AG04450 (cell line): ENCODE data around the gene GAS7. TPM values are rescaled to one million over a fixed set of nuclear protein-coding genes. Genes with fewer than 3 reads are reported as not detected.

ENCODE experiments used
- CTCF ChIA-PET: fragments of 300-600, 350-600 bp; formaldehyde crosslinking; extraction: SDS; loops from one replicate; lab custom pipeline; 2022; ENCODE audit warnings: antibody characterized with exemption, inconsistent platforms; lab: Charles Lee
- POLR2A ChIA-PET: fragments of 350-600 bp; formaldehyde crosslinking; extraction: SDS; loops from one replicate; lab custom pipeline; 2021; ENCODE audit warnings: antibody characterized with exemption, inconsistent platforms; lab: Yijun Ruan, JAX
- DNase-seq: peaks from one replicate; pipeline ENCODE4 v3.0.0-alpha.2; 2011; ENCODE audit warnings: low read depth, low spot score
- H3K27ac ChIP-seq: one replicate; pipeline ENCODE4 v1.5.1; 2012; ENCODE audit warnings: low read depth, low read length, control low read depth
- H3K27me3 ChIP-seq: one replicate; pipeline ENCODE4 v1.6.0; 2012; ENCODE audit warnings: low read length; ENCODE audit not compliant: control insufficient read depth, insufficient read depth
- H3K4me3 ChIP-seq: 2 replicates; pipeline ENCODE4 v1.5.1; 2011; ENCODE audit warnings: mild to moderate bottlenecking, low read depth, low read length, control low read depth
- H3K9me3 ChIP-seq: 2 replicates; pipeline ENCODE4 v1.5.1; 2012; ENCODE audit warnings: low read length; ENCODE audit not compliant: control insufficient read depth, insufficient read depth
- polyA plus RNA-seq: library from polyadenylated mRNA; depleted of rRNA; stranded (reverse); fragments of >200 nt; gene quantifications from 2 replicates; pipeline ENCODE4 v1.2.3, GENCODE V29; 2011
- TF ChIP-seq, protein P1 (sequence below): IDR thresholded peaks from 2 replicates; pipeline ENCODE4 v1.5.1; 2011; ENCODE audit warnings: low read depth, low read length, control low read depth, inconsistent platforms

GAS7 gene
- polyA plus RNA-seq, 1 experiment, result 5.6 TPM

- no peak overlapping the region for H3K27ac ChIP-seq
- TF ChIP-seq, protein P1, sequence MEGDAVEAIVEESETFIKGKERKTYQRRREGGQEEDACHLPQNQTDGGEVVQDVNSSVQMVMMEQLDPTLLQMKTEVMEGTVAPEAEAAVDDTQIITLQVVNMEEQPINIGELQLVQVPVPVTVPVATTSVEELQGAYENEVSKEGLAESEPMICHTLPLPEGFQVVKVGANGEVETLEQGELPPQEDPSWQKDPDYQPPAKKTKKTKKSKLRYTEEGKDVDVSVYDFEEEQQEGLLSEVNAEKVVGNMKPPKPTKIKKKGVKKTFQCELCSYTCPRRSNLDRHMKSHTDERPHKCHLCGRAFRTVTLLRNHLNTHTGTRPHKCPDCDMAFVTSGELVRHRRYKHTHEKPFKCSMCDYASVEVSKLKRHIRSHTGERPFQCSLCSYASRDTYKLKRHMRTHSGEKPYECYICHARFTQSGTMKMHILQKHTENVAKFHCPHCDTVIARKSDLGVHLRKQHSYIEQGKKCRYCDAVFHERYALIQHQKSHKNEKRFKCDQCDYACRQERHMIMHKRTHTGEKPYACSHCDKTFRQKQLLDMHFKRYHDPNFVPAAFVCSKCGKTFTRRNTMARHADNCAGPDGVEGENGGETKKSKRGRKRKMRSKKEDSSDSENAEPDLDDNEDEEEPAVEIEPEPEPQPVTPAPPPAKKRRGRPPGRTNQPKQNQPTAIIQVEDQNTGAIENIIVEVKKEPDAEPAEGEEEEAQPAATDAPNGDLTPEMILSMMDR, result no peak
- CTCF ChIA-PET, result interaction anchor here (0.6 kb wide), 1 partner anchor 22 kb away, joined by 3 read pairs; no protein-coding TSS in a partner anchor
- no peak overlapping the region for H3K4me3 ChIP-seq
- DNase-seq, result no peak
- H3K9me3 ChIP-seq, result peaks cover 57% of the 10 kb centered on the region
- no peaks in the 10 kb centered on the region for H3K27me3 ChIP-seq
- POLR2A ChIA-PET, result no interaction called here
Measured at GRCh38 chr17:9900784-9901183, 297.6 kb downstream of the GAS7 start.

GRCh38 chr17:9900044-9900594, 298.3 kb downstream of the GAS7 start:
- POLR2A ChIA-PET, result no interaction called here
- DNase-seq, result no peak
- no peak overlapping the region for H3K27ac ChIP-seq
- CTCF ChIA-PET, result no interaction called here
- H3K27me3 ChIP-seq, result no peaks in the 10 kb centered on the region
- no peak overlapping the region for H3K4me3 ChIP-seq
- TF ChIP-seq, protein P1, result no peak
- peaks cover 53% of the 10 kb centered on the region for H3K9me3 ChIP-seq

DNA sequence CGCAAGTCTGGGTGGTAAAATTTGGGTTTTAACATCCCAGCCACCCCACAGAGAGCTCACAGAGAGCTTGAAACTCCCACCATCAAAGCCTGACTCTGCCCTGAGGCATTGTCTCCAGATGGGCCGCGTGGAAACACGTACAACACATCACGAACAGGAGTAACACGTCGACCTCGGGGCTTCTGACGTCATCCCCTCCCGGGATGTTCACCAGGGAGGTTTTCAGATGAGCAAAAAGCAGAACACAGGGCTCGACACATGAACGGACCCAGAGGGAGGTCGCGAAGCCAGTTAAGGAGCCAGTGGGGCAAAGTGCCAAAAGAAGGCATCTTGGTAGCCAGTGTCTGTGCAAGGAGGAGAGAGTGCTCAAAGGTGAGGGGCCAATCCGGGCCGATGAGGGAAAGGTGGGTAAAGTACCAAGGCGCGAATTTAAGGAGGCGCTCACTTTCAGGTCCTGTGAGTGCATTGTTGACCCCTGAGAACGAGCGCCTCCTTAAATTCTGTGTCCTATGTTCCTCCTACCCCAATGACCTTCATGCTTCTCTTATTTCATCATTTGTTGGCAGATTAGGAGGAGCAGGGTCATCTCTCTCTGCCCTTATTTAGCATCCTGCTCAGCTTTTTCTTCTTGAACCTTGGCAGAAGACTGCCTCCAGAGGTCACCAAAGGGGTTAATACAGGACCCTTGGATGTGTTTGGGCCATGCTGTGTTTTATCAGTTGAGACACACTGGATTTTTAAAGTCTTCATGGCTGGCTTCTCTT, 298.9 kb downstream of the GAS7 start:
- TF ChIP-seq, protein P1, result no peak
- ChIA-PET POLR2A (no interaction called here), CTCF (no interaction called here)
- no peak for DNase-seq
- Histone ChIP-seq H3K27me3 (no peaks in the 10 kb centered on the region), H3K9me3 (peaks cover 48% of the 10 kb centered on the region), H3K27ac (no peak overlapping the region), H3K4me3 (no peak overlapping the region)

DNA sequence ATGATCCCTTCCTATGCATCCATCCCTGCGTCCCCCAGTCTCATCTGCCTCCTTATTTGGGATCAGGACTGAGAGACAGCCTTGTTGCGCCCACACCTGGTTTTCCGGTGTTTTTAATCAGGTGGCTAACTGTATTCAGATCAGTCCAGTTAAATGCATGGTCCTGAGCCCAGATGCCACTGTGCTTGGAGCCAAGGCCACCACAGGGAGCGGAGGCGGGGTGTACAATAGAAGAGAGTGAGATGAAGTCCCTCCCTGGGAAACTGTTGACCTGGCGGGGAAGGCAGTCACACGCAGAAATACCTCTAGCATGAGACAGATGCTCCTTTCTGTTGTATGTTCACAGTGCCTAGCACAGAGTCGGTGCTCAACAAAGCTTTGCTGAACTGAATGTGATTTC, 299.6 kb downstream of the GAS7 start:
- CTCF ChIA-PET, result no interaction called here
- H3K4me3 ChIP-seq, result no peak overlapping the region
- TF ChIP-seq, protein P1, result no peak
- H3K27ac ChIP-seq, result no peak overlapping the region
- no peak for DNase-seq
- peaks cover 44% of the 10 kb centered on the region for H3K9me3 ChIP-seq
- POLR2A ChIA-PET, result no interaction called here
- no peaks in the 10 kb centered on the region for H3K27me3 ChIP-seq

- CTCF ChIA-PET, result interaction anchor here (0.8 kb wide), 1 partner anchor 30 kb away, joined by 4 read pairs; no protein-coding TSS in a partner anchor
- POLR2A ChIA-PET, result no interaction called here
- TF ChIP-seq, protein P1, result no peak
- no peak for DNase-seq
- no peaks in the 10 kb centered on the region for H3K27me3 ChIP-seq
- H3K9me3 ChIP-seq, result peaks cover 45% of the 10 kb centered on the region
- no peak overlapping the region for H3K27ac ChIP-seq
- H3K4me3 ChIP-seq, result no peak overlapping the region
Measured at GRCh38 chr17:9897372-9897968, 300.9 kb downstream of the GAS7 start.
